Calu3 (cell line): Measurements from ENCODE around the gene GRK6. TPM values are rescaled to one million over a fixed set of nuclear protein-coding genes. Genes with fewer than 3 reads are reported as not detected.
A peak's percentile ranks its signal among the peaks of the same experiment; 100 is the strongest.

Source experiments
- BruUV-seq: library from RNA; stranded (reverse); fragments of 400-500 nt; replicated peaks from 2 replicates; lab custom pipeline; 2021; lab: Mats Ljungman, UMichigan
- CTCF ChIA-PET: fragments of 300-600 bp; sonication (Branson Sonifier 250); formaldehyde crosslinking; loops from one replicate; lab custom pipeline; 2022; ENCODE audit warnings: antibody characterized with exemption; lab: Charles Lee
- DNase-seq: peaks from one replicate; pipeline ENCODE4 v3.0.0; 2022
- H3K27ac Mint-ChIP-seq: one replicate; pipeline ENCODE4 v1.8.0; 2022; ENCODE audit warnings: mixed read lengths; ENCODE audit not compliant: unreplicated experiment
- H3K27me3 Mint-ChIP-seq: one replicate; pipeline ENCODE4 v1.8.0; 2022; ENCODE audit warnings: mixed read lengths; ENCODE audit not compliant: unreplicated experiment
- H3K36me3 Mint-ChIP-seq: one replicate; pipeline ENCODE4 v1.8.0; 2022; ENCODE audit warnings: mild to moderate bottlenecking, moderate library complexity, mixed read lengths; ENCODE audit not compliant: insufficient read depth, unreplicated experiment
- H3K4me1 Mint-ChIP-seq: one replicate; pipeline ENCODE4 v1.8.0; 2022; ENCODE audit warnings: mild to moderate bottlenecking, low read depth, mixed read lengths; ENCODE audit not compliant: unreplicated experiment
- H3K4me3 Mint-ChIP-seq: one replicate; pipeline ENCODE4 v1.8.0; 2022; ENCODE audit warnings: mild to moderate bottlenecking, low read depth, moderate library complexity, mixed read lengths; ENCODE audit not compliant: unreplicated experiment
- H3K9me3 Mint-ChIP-seq: one replicate; pipeline ENCODE4 v1.8.0; 2022; ENCODE audit warnings: low read depth, mixed read lengths; ENCODE audit not compliant: unreplicated experiment
- intact Hi-C: fragments of 100-400 bp; cut with micrococcal nuclease; formaldehyde crosslinking; loops from one replicate; pipeline ENCODE4 v1.10.0; 2022; ENCODE audit not compliant: unreplicated experiment
- total RNA-seq: library from RNA; stranded (reverse); gene quantifications from 2 replicates; pipeline ENCODE4 v1.2.3, GENCODE V29; 2022
- TF ChIP-seq, protein P1 (sequence below): fragments of 200-600 bp; IDR thresholded peaks from one replicate; pipeline ENCODE4 v1.8.0; 2022; ENCODE audit warnings: antibody characterized with exemption; ENCODE audit not compliant: unreplicated experiment

GRK6 gene
- total RNA-seq, 1 experiment from 2014 or later = 72.6 TPM

DNA sequence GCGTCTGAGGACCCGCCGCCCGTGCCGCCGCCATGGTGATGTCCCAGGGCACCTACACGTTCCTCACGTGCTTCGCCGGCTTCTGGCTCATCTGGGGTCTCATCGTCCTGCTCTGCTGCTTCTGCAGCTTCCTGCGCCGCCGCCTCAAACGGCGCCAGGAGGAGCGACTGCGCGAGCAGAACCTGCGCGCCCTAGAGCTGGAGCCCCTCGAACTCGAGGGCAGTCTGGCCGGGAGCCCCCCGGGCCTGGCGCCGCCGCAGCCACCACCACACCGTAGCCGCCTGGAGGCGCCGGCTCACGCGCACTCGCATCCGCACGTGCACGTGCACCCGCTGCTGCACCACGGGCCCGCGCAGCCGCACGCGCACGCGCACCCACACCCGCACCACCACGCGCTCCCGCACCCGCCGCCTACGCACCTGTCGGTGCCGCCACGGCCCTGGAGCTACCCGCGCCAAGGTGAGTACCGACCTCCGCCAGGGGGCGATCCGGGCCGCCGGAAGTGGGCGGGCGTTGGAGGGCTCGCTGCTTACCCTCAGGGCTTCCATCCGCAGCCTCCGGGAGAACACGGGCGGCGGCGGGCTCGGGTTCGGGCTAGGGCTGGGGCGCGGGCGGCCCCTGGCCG is 28.7 kb downstream of the GRK6 start:
- peak overlapping the region; percentile 77 for H3K4me3 Mint-ChIP-seq

DNA sequence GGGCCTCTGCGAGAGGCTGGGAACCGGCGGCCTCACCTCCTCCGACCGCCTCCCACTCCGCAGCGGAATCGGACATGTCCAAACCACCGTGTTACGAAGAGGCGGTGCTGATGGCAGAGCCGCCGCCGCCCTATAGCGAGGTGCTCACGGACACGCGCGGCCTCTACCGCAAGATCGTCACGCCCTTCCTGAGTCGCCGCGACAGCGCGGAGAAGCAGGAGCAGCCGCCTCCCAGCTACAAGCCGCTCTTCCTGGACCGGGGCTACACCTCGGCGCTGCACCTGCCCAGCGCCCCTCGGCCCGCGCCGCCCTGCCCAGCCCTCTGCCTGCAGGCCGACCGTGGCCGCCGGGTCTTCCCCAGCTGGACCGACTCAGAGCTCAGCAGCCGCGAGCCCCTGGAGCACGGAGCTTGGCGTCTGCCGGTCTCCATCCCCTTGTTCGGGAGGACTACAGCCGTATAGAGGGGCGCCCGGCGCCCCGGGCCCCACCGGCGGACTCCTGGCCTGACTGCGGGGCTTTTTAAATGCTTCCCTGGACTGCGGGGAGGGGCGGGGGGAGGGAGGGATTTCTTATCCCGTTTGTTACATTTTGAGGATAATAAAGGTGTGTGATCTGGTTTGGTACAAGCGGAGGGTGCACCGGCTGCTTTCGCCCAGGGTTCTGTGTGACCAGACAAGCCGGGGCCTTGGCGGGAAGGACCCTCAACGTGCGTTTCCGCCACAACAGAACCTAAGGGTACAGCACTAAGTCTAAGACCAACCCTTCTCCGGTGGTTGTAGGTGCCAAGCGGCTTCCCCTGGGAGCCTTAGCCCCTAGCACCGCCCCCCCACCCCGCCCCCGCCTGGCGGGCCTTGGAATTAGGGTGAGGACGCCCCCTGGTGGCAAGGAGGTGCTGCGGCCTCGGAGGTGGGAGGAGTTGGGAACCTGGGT is 29.4 kb downstream of the GRK6 start:
- CTCF ChIA-PET = interaction anchor here (0.6 to 5.1 kb wide), 18 partner anchors 12 to 330 kb away, joined by 3 to 80 read pairs (median 5); partner anchors contain the start of gene PDLIM7
- H3K27ac Mint-ChIP-seq = peak overlapping the region; percentile 80
- no peaks in the 10 kb centered on the region for H3K9me3 Mint-ChIP-seq
- TF ChIP-seq, protein P1, sequence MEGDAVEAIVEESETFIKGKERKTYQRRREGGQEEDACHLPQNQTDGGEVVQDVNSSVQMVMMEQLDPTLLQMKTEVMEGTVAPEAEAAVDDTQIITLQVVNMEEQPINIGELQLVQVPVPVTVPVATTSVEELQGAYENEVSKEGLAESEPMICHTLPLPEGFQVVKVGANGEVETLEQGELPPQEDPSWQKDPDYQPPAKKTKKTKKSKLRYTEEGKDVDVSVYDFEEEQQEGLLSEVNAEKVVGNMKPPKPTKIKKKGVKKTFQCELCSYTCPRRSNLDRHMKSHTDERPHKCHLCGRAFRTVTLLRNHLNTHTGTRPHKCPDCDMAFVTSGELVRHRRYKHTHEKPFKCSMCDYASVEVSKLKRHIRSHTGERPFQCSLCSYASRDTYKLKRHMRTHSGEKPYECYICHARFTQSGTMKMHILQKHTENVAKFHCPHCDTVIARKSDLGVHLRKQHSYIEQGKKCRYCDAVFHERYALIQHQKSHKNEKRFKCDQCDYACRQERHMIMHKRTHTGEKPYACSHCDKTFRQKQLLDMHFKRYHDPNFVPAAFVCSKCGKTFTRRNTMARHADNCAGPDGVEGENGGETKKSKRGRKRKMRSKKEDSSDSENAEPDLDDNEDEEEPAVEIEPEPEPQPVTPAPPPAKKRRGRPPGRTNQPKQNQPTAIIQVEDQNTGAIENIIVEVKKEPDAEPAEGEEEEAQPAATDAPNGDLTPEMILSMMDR = peak; percentile 96
- intact Hi-C loops = loop anchor here (2.0 to 10.0 kb wide), 3 partner anchors 41 to 341 kb away; partner anchors contain the start of gene PDLIM7
- peak overlapping the region; percentile 77 for H3K4me3 Mint-ChIP-seq
- H3K36me3 Mint-ChIP-seq = peaks cover 88% of the 10 kb centered on the region
- BruUV-seq = TSS peak; percentile 93
- no peaks in the 10 kb centered on the region for H3K27me3 Mint-ChIP-seq
- peaks cover 40% of the 10 kb centered on the region for H3K4me1 Mint-ChIP-seq
- DNase-seq = peak; percentile 96

More for the DNA sequence above, 28.7 kb downstream of the GRK6 start:
- Mint-ChIP-seq H3K9me3 (no peaks in the 10 kb centered on the region), H3K27ac (peak overlapping the region; percentile 80), H3K27me3 (no peaks in the 10 kb centered on the region), H3K4me1 (peaks cover 40% of the 10 kb centered on the region), H3K36me3 (peaks cover 89% of the 10 kb centered on the region)
- peak; percentile 99 for DNase-seq
- CTCF ChIA-PET = interaction anchor here (0.8 to 5.1 kb wide), 18 partner anchors 11 to 329 kb away, joined by 3 to 80 read pairs (median 4); partner anchors contain the start of gene PDLIM7
- intact Hi-C loops = loop anchor here (2.0 to 10.0 kb wide), 2 partner anchors 52 to 340 kb away; no protein-coding TSS in a partner anchor
- TF ChIP-seq, protein P1 = peak; percentile 90
- BruUV-seq = no TSS peak

DNA sequence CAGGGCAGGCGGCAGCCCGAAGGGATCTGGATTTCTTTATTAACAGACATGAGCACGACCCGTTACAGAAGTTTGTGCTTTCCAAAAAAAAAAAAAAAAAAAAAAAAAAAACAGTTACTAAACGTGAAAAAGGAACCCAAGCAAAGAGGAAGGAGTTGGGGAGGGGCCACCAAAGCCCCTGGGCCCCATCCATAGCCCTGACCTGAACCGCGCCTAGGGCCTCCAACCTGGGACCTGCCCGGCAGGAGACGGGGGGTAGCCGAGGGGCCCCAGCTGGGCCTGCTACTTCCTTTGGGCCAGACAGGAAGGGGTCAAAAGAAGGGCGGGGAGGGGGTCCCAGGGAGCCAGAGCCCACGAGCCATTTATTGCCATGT is 30.1 kb downstream of the GRK6 start:
- Mint-ChIP-seq H3K36me3 (peaks cover 92% of the 10 kb centered on the region), H3K4me3 (peak overlapping the region; percentile 77), H3K27me3 (no peaks in the 10 kb centered on the region), H3K4me1 (peaks cover 39% of the 10 kb centered on the region), H3K27ac (peak overlapping the region; percentile 80), H3K9me3 (no peaks in the 10 kb centered on the region)
- no peak for DNase-seq
- BruUV-seq = no TSS peak
- TF ChIP-seq, protein P1 = no peak
- CTCF ChIA-PET = interaction anchor here (1.3 to 5.1 kb wide), 3 partner anchors 39 to 144 kb away, joined by 5 to 80 read pairs (median 18); partner anchors contain the start of gene PDLIM7
- intact Hi-C loops = loop anchor here (2.0 to 10.0 kb wide), 2 partner anchors 40 to 342 kb away; partner anchors contain the start of gene PDLIM7
